SK-N-MC (cell line): ENCODE results near the gene MROH7.

Source experiments
- EZH2 ChIP-seq: fragments of 200-600 bp; sonication (generic); IDR thresholded peaks from one replicate; pipeline ENCODE4 v1.6.1; 2017; ENCODE audit warnings: antibody characterized with exemption
- POLR2AphosphoS5 ChIP-seq: IDR thresholded peaks from 2 replicates; pipeline ENCODE4 v1.6.1; 2012; ENCODE audit warnings: mild to moderate bottlenecking, low read depth, low read length, borderline replicate concordance

DNA sequence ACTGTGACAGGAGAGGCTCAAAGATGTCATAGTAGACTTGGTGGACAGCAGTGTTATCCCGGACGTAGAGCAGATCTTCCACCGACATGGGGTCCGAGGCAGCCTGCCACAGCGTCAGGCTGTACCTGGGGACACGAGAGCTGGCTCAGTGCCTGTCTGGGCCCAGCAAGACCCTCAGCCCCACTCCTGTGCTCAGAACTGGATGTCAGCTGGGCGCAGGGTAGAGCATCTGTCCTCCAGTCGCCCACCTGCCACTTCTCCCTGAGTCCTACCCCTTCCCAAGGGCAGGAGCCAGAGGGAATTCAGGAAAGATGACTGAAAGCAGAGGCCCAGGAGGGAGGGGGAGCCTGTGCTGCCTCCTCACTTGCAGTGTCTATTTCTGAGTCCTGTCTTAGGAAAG is 30.0 kb upstream of the MROH7 start:
- no peak for TF ChIP-seq EZH2
- TF ChIP-seq POLR2AphosphoS5, result no peak
